Peyer's patch (tissue), 4 donors: Measurements from ENCODE around the gene CSH1.
A peak's percentile ranks its signal among the peaks of the same experiment; 100 is the strongest.

Experiments used
- POLR2A ChIP-seq, 2 donors: fragments of 450-650 bp; IDR thresholded peaks; one replicate each; pipeline ENCODE4 v1.5.1; 2017; ENCODE audit warnings: antibody characterized with exemption in 2 of 2, mild to moderate bottlenecking in 2 of 2, moderate library complexity in 2 of 2
- TF ChIP-seq, protein P1 (sequence below), 6 experiments: fragments of 450-650 bp in 4 of 6; fragments of 200-600 bp in 2 of 6; sonication (generic) in 1 of 6; IDR thresholded peaks; one replicate each; pipeline ENCODE4 v1.5.1; 2017 to 2019; ENCODE audit warnings: antibody characterized with exemption in 6 of 6, mild to moderate bottlenecking in 3 of 6, moderate library complexity in 1 of 6

- TF ChIP-seq, protein P1, sequence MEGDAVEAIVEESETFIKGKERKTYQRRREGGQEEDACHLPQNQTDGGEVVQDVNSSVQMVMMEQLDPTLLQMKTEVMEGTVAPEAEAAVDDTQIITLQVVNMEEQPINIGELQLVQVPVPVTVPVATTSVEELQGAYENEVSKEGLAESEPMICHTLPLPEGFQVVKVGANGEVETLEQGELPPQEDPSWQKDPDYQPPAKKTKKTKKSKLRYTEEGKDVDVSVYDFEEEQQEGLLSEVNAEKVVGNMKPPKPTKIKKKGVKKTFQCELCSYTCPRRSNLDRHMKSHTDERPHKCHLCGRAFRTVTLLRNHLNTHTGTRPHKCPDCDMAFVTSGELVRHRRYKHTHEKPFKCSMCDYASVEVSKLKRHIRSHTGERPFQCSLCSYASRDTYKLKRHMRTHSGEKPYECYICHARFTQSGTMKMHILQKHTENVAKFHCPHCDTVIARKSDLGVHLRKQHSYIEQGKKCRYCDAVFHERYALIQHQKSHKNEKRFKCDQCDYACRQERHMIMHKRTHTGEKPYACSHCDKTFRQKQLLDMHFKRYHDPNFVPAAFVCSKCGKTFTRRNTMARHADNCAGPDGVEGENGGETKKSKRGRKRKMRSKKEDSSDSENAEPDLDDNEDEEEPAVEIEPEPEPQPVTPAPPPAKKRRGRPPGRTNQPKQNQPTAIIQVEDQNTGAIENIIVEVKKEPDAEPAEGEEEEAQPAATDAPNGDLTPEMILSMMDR (IDR thresholded peaks at IDR 0.05) = peak; percentile 38 to 69 (median 46)
- TF ChIP-seq POLR2A (IDR thresholded peaks at IDR 0.05) = no peak
Observed at GRCh38 chr17:63881935-63882601, 14.3 kb downstream of the CSH1 start, which contains the start of gene GH2.
